Cardiac fibroblast (primary cell): ENCODE data around the gene DDAH1.

Experiments used
- DNase-seq, 2 donors: peaks; one replicate each; pipeline versions ENCODE4 v3.0.0 to v3.0.0-alpha.2; 2010; ENCODE audit warnings: low read depth in 2 of 2
- H3K4me3 ChIP-seq, 2 donors: replicated peaks in 1 of 2; 1 replicate in 1 of 2; 2 replicates in 1 of 2; pipeline ENCODE4 v1.5.1; 2011; ENCODE audit warnings: low read depth in 2 of 2, low read length in 2 of 2, mild to moderate bottlenecking in 2 of 2, moderate library complexity in 1 of 2
- CTCF ChIP-seq: IDR thresholded peaks from one replicate; pipeline ENCODE4 v1.5.1; 2011; ENCODE audit warnings: low read depth, mild to moderate bottlenecking, low read length, inconsistent platforms

The DDAH1 gene

GRCh38 chr1:85289848-85290335, 175.1 kb downstream of the DDAH1 start:
- no peak for DNase-seq
- H3K4me3 ChIP-seq = no peak overlapping the region
- no peak for TF ChIP-seq CTCF

- DNase-seq = peak; percentile 64 to 94
- no peak overlapping the region for H3K4me3 ChIP-seq
- TF ChIP-seq CTCF = no peak
Observed at GRCh38 chr1:85289207-85289847, 175.6 kb downstream of the DDAH1 start.

- H3K4me3 ChIP-seq = no peak overlapping the region
- no peak for TF ChIP-seq CTCF
- DNase-seq = no peak
Observed at GRCh38 chr1:85284202-85284601, 180.8 kb downstream of the DDAH1 start.

- DNase-seq = no peak
- TF ChIP-seq CTCF = no peak
- no peak overlapping the region for H3K4me3 ChIP-seq
Observed at GRCh38 chr1:85283475-85284199, 181.3 kb downstream of the DDAH1 start.

- TF ChIP-seq CTCF = no peak
- H3K4me3 ChIP-seq = no peak overlapping the region
- DNase-seq = no peak
Observed at GRCh38 chr1:85282424-85282823, 182.5 kb downstream of the DDAH1 start.

- no peak for TF ChIP-seq CTCF
- H3K4me3 ChIP-seq = no peak overlapping the region
- DNase-seq = no peak
Observed at GRCh38 chr1:85280636-85281035, 184.3 kb downstream of the DDAH1 start.
